ENCODE measurements around the gene SLC37A4. TPM values are rescaled to one million over a fixed set of nuclear protein-coding genes. Genes with fewer than 3 reads are reported as not detected.

Gene SLC37A4
- total and polyA plus RNA-seq, 10 of the 15 experiments (the other 5 are each of a cell fraction or from before 2014, with no cell fraction given), result 11.6 to 29.7 (median 20.4) TPM

GRCh38 chr11:119030329-119031047 lies at the start of gene SLC37A4 (continued):
- TF ChIP-seq ZBTB4 (CRISPR knock-in tag; IDR thresholded peaks at IDR 0.05), result no peak
- no peak for TF ChIP-seq ZNF24 (IDR thresholded peaks at IDR 0.05)
- TF ChIP-seq IKZF2 (IDR thresholded peaks at IDR 0.05), result no peak; a peak in 1 of 4 replicates
- no peak for TF ChIP-seq SUZ12 (IDR thresholded peaks at IDR 0.05; ENCODE audit: unreplicated experiment)
- 0 out of 2 replicates have a peak, but pooled peaks have one; percentile 41 for TF ChIP-seq SIN3A (IDR thresholded peaks at IDR 0.05; ENCODE audit: low read depth, low read length)
- no peak for TF ChIP-seq KDM1A (IDR thresholded peaks at IDR 0.05; ENCODE audit: borderline replicate concordance)
- 0 out of 2 replicates have a peak, but pooled peaks have one; percentile 35 for TF ChIP-seq CHD1 (IDR thresholded peaks at IDR 0.05; ENCODE audit: low read depth, low read length)
- TF ChIP-seq POU2F2 (IDR thresholded peaks at IDR 0.05; ENCODE audit: borderline replicate concordance, low read depth, low read length), result no peak
- TF ChIP-seq ESRRA (IDR thresholded peaks at IDR 0.05; ENCODE audit: low read length), result no peak
- TF ChIP-seq MLLT1 (IDR thresholded peaks at IDR 0.05), result no peak
- no peak for TF ChIP-seq RCOR1 (conservative IDR thresholded peaks at IDR 0.05; ENCODE audit: low read depth, low read length)
- peak; percentile 73 for TF ChIP-seq GATAD2B (conservative IDR thresholded peaks at IDR 0.05; ENCODE audit: low read depth)
- no peak for TF ChIP-seq ZBED1 (IDR thresholded peaks at IDR 0.05; ENCODE audit: borderline replicate concordance)
- TF ChIP-seq EGR1 (IDR thresholded peaks at IDR 0.05; ENCODE audit: borderline replicate concordance in 1 of 2, low read depth in 2 of 2, low read length in 2 of 2), result peak in 1 of 2 experiments; percentile 94; a peak in 2 of 3 replicates
- TF ChIP-seq CHD2 (IDR thresholded peaks at IDR 0.05; ENCODE audit: borderline replicate concordance, low read depth, low read length), result peak; percentile 42; the same call in 1 of the 2 replicates
- TF ChIP-seq ATF2 (IDR thresholded peaks at IDR 0.05; ENCODE audit: low read length), result no peak
- no peak for TF ChIP-seq ATF7 (IDR thresholded peaks at IDR 0.05; ENCODE audit: low read depth)
- TF ChIP-seq IRF5 (IDR thresholded peaks at IDR 0.05; ENCODE audit: borderline replicate concordance), result no peak
- TF ChIP-seq IRF4 (IDR thresholded peaks at IDR 0.05; ENCODE audit: low read depth, low read length), result 0 out of 2 replicates have a peak, but pooled peaks have one; percentile 24
- peak; percentile 69 for TF ChIP-seq POLR2A (IDR thresholded peaks at IDR 0.05; ENCODE audit: low read depth, low read length)
- TF ChIP-seq CEBPB (IDR thresholded peaks at IDR 0.05; ENCODE audit: borderline replicate concordance in 1 of 2, low read depth in 2 of 2, low read length in 2 of 2), result no peak
- no peak for TF ChIP-seq ZNF622 (IDR thresholded peaks at IDR 0.05)
- TF ChIP-seq JUND (IDR thresholded peaks at IDR 0.05; ENCODE audit: low read depth, low read length), result no peak; the same call in 1 of the 2 replicates
- TF ChIP-seq KLF5 (IDR thresholded peaks at IDR 0.05; ENCODE audit: partially characterized antibody), result no peak
- TF ChIP-seq CBX3 (IDR thresholded peaks at IDR 0.05; ENCODE audit: borderline replicate concordance, low read depth), result no peak
